GM21529 (cell line): ENCODE results near the gene ALG5.

Experiments used
- ATAC-seq: cut with Tn5 transposase; IDR thresholded peaks from one replicate; pipeline ENCODE4 v1.9.1; 2021; ENCODE audit not compliant: unreplicated experiment

Gene ALG5

GRCh38 chr13:36981156-36981743 is 17.9 kb downstream of the ALG5 start:
- ATAC-seq = peak; percentile 64

DNA sequence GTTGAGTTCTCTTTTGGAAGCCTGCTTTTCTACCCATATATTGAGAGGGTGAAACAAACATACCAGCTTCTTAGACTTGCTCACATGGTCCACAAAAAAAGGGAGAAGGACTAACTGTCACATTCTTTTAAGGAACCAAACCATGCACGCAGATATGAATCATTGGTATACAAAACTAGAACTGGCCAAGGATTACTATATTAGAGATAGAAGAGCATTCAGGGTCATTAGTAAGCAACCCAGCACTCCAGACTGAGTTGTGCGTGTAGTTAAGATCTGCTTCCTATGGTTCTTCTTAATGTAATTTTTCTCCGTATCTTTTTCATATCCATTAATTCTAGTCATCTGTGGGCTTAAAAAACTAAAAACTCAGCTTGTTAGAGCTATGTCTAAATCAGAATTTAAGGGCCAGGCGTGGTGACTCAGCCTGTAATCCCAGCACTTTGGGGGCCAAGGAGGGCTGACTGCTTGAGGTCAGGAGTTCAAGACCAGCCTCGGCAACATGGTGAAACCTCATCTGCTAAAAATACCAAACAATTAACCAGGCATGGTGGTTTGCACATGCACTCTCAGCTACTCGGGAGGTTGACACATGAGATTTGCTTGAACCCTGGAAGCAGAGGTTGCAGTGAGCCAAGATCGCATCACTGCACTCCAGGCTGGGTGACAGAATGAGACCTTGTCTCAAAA is 19.6 kb downstream of the ALG5 start:
- ATAC-seq = no peak

DNA sequence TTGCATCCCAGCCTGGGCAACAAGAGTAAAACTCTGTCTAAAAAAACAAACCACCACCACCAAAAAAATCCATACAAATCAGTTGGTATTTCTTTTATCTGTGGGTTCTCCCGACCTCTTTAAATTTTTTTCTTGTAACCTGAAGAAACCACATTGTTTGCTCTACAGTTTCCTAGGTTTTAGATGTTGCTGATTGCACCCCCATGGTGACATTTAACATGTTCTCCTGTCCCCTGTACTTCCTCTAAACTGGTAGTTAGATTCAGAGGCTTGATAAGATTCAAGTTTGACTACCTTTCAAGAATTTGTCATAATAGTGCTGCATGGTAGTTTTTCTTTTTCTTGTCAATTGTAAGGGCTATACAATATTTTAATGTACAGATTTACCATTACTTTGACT is 24.0 kb downstream of the ALG5 start:
- no peak for ATAC-seq

DNA sequence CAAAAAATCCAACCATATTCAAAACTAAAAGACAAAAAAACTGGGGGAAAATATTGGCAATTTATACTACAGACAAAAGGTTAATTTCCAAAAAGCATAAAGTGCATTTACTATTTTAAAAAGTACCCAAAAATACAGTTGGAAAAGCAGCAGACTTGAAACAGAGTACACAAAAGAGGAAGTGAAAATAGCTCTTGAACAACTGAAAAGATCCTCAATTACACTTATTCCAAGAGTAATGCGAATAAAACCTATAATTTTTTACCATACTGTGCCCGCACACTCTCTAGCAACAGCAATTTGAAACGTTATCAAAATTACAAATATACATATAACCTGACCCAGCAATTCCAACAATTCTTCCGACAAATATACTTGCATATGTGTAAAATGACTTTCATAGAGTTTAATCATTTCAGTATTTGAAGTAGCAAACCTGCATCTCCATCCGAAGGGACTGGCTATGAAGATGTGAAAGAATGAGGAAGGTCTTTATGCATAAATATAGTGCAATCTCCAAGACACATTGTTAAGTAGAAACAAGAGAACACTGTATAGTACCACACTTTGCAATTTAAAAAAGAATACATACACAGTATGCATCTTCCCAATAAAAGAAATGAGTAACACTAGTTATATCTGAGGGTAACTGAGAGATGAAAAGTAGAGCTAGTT is 25.4 kb downstream of the ALG5 start:
- ATAC-seq = peak; percentile 90

- no peak for ATAC-seq
Observed at GRCh38 chr13:36973009-36973408, 26.1 kb downstream of the ALG5 start.

GRCh38 chr13:36966404-36966803 is 32.7 kb downstream of the ALG5 start:
- no peak for ATAC-seq

DNA sequence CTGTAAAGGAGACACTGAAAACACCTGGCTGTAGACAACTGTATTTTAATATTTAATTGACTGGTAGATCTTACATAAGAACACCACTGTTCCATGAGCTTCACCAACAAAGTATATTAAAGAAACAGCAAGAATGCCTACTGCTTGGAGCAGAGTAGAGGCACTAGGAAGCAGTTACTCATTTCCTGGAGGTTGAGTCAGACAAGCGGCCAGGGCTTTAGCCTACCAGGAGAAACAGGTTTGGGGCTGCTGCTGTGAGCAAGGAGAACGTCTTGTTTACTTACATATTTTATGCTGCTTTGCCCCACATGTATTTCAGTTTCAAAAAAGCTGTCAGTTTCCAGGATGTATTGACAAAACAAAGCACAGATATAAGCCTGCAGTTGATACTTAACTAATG is 33.4 kb downstream of the ALG5 start:
- ATAC-seq = no peak

DNA sequence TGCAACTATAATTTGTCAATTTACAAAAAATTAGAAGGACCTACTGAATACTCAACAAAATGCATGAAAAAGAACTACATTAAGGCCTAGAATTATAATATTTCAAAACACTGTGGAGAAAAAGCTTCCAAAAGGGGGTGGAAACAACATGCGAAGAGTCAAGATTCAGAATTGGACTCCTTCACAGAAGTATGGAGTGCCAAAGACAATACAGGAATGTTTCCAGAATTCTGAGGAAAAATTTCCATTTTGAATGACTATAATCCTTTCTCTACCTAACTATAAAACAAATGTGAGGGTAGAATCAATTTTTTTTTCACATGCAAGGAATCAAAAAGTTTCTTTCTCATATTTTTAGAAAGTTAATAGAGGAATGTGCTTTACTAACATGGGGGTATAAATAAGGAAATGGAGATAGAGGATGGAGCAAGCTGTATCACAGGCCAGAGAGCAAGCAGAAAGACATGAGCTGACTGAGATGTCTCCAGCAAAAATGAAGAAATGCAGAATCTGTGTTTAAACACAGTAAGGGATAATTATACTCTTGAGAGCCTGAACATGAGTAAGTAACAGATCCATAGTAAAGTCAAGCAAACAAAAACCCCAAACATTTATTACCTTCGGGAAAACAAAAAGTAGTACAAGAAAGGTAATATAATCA is 39.6 kb downstream of the ALG5 start:
- no peak for ATAC-seq

DNA sequence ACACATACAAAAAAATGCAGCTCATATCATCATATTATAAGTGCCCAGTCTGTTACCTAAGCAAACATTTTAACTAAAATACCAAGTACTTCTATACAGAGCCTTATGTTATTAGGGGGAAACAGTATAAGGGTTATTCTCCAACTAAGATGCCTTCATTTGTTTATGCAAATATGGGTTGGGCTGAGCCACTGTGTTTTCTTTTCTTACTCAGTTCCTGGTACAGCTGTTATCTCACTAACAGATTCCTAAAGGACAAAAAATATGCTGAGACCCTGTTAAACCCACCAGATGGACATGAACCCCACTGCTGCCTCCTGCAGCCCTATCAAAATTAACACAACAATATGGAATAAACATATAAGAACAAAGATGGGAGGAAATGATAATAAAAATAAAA is 44.6 kb downstream of the ALG5 start:
- no peak for ATAC-seq

DNA sequence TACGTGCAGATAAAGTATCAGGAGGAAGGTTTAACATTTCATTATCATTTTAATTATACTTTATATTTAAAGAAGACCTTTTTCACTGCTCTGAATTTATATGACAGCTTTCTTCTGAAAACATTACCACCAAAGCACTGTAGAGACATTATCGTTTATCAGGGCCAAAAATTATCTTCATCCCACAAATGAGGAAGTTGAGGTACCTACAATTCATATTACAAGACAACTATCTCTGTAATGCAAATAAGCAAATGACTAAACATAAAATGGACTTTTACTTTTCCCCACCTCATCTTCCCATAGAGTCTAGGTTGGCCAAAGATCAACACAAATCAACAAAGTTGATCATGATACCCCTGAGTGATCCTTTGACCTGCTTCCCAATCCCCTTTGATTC is 48.2 kb downstream of the ALG5 start:
- no peak for ATAC-seq

- ATAC-seq = no peak
Observed at GRCh38 chr13:36950330-36950729, 48.8 kb downstream of the ALG5 start.

DNA sequence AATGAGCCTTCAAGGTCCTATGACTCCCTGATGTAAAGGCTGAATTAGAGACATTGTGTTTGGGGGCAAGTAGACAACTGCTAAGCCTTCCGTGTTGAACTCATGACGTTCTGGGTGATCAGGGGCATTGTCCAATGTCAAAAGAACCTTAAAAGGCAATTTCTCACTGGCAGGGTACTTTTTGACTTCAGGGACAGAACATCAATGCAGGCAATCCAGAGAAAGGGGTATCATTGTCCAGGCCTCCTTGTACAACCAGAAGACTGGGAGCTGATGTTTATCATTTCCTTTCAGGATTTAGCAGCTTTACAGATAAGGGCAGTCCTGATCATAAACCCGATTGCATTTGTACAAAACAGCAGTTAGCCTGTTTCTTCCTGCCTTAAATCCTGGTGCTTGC is 54.1 kb downstream of the ALG5 start:
- no peak for ATAC-seq

GRCh38 chr13:36925603-36926002 is 73.5 kb downstream of the ALG5 start:
- no peak for ATAC-seq

- no peak for ATAC-seq
Observed at GRCh38 chr13:36924001-36924400, 75.1 kb downstream of the ALG5 start.

- ATAC-seq = no peak
Observed at GRCh38 chr13:36921631-36922301, 77.4 kb downstream of the ALG5 start.

DNA sequence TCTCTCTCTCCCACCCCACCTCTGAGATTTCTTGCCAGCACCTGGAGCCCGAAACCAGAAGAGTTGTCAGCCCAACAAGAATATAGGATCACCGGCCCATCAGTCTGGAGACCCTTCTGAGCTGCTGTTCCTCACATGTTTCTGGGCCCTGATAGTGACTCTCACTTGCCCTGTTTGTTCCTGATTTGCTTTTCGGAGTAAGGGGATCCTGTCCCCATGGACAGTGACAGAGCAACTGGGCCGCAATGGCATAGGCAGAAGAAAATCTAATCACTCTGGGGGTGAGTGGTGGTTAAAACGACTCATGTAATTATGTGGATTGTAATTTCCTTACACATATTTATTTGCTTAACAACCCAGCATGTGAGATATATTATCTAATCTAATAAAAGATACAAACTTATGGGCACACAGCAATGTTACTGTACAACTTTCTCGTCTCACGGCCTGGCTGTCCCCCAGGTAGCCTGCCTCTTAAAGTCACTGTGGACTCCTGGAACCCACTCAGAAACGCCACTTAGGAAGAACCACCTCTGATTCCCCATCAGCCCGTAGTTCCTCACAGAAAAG is 78.4 kb downstream of the ALG5 start:
- ATAC-seq = no peak

DNA sequence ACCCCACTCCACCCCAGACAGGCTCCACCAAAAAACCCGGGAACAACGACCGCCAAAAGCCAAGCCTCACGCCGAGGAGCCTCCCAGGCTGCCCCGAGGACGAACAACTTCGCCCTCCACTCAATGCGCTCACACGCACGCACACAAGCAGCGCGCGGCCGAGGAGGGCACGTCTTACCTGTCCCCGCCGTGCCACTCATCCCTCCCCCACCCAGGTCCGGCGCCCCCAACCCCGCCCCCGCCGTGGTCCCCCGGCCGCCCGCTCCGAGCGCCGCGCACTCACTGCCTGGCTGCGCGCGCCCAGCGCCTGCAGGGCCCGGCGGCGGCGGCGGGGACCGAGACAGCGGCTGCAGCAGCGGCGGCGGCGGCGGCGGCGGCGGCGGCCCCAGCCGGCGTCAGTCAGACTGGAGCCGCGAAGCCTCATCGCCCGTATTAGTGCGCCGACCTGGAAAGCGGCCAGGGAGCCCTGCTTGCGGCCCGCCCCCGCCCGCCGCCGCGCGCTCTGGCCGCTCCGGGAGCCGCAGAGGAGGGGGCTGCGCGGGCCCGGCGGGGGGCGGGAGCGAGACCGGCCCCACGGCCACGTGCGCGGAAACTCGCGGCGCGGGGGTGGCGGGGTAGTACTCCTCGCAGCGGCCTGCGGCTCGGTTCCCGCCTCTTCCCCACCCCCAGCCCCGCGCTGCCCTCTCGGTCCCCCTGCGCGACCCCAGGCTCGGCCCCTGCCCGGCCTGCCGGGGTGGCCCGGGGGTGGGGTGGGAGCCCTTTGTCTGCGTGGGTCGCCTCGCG is 79.1 kb downstream of the ALG5 start, which contains the start of gene SMAD9:
TSS of gene SMAD9 (minus strand) at position 406 of the 783 bp plus-strand sequence. CDS start 40,549 bp downstream, outside the sequence.
- peak; percentile 71 for ATAC-seq

DNA sequence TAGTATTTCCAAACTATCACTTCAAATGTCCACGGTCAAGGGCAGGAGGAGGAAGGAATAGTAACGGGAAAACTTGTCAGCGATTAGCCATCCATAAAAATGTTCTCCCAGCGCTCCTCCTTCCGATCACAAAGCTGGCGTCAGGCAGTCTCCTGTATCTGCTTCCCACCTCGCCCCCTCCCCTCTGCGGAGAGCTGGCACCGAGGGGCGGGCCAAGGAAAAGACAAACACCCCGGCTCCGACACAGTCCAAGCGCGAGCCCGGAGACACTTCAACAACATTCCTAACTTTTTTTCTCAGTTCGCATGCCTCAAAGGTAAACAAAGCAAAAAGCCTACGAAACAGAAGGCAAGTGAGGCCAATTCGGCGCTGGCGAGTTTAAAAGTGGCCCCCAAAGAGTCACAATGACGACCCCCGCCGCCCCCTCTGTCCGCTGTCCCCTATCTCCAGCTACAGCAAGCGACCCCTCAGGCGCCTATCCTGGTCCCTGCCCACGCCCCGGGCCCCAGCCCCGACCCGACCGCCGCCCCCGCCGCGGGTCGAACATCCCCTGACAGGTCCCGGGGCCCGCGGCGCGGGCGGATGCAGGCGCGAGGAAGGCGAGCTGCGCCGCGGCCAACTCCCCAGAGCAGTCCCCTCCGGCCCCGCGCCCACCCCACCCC is 79.8 kb downstream of the ALG5 start:
- ATAC-seq = peak; percentile 18

DNA sequence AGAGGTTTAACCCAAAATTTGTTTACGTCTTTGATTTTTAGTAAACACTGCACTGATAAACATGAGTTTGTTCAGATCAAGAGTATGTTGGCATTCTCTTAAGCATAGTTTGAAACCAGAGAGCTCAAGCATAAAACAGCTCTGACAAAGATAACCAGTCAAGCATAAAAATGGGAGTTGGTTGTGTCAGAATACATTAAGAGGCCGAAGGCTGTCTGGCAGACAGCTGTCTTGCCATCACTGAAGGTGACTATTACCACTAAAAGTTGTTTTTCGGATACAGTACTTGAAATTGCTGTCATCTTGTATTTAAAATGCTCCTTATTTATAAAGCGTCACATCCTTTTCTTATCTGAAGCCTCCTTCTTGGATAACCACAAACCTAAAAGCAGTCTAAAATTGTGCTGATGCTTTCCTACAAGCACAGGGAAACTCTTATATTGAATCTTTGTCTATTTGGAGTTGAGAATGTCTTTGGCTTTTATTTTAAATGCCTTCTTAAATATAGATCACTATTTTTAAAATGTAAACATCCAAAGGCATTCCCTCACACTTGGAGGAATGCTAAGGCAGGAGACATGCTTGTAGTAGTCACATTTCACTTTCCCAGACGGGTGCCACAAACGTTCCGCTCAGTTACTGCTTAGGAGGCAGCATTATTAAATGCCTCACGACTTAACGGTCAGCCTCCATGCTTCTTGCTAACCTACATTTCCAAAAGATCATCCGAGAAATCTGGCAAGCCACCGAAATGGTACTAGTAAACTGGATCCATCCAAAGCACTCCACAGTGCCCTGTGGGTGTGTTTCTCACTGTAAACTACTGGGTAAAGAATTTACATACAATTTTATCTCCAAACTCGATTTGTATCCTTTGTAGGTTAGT is 80.7 kb downstream of the ALG5 start:
- no peak for ATAC-seq
